ENCODE data around the gene COL23A1. TPM values are rescaled to one million over a fixed set of nuclear protein-coding genes. Genes with fewer than 3 reads are reported as not detected.

COL23A1 gene
- total RNA-seq, 2 donors from 2014 or later, result 0.17 to 0.19 TPM

GRCh38 chr5:178346607-178347334, 243.4 kb downstream of the COL23A1 start:
- Mint-ChIP-seq H3K27me3 (peaks cover 0 to 7% of the 10 kb centered on the region in 2 donors), H3K27ac (no peak overlapping the region), H3K4me1 (ENCODE audit: low read depth in 2 of 2) (no peaks in the 10 kb centered on the region), H3K36me3 (no peaks in the 10 kb centered on the region), H3K4me3 (no peak overlapping the region), H3K9me3 (no peaks in the 10 kb centered on the region)
- ATAC-seq (no peak), DNase-seq (ENCODE audit: low spot score) (peak; percentile 44)

- ATAC-seq (no peak), DNase-seq (ENCODE audit: low spot score) (no peak)
- Mint-ChIP-seq H3K4me1 (ENCODE audit: low read depth in 2 of 2) (no peaks in the 10 kb centered on the region), H3K4me3 (no peak overlapping the region), H3K36me3 (no peaks in the 10 kb centered on the region), H3K27me3 (peaks cover 0 to 7% of the 10 kb centered on the region in 2 donors), H3K9me3 (no peaks in the 10 kb centered on the region), H3K27ac (no peak overlapping the region)
Measured at GRCh38 chr5:178343306-178343705, 246.9 kb downstream of the COL23A1 start.

GRCh38 chr5:178341851-178342140, 248.4 kb downstream of the COL23A1 start:
- Mint-ChIP-seq H3K27me3 (peaks cover 0 to 7% of the 10 kb centered on the region in 2 donors), H3K27ac (no peak overlapping the region), H3K4me1 (ENCODE audit: low read depth in 2 of 2) (no peaks in the 10 kb centered on the region), H3K4me3 (no peak overlapping the region), H3K9me3 (no peaks in the 10 kb centered on the region), H3K36me3 (no peaks in the 10 kb centered on the region)
- ATAC-seq, result no peak
- no peak for DNase-seq (ENCODE audit: low spot score)

GRCh38 chr5:178341091-178341850, 248.9 kb downstream of the COL23A1 start:
- Mint-ChIP-seq H3K9me3 (no peaks in the 10 kb centered on the region), H3K4me1 (ENCODE audit: low read depth in 2 of 2) (no peaks in the 10 kb centered on the region), H3K27me3 (peaks cover 0 to 7% of the 10 kb centered on the region in 2 donors), H3K36me3 (no peaks in the 10 kb centered on the region), H3K27ac (no peak overlapping the region), H3K4me3 (no peak overlapping the region)
- ATAC-seq (no peak), DNase-seq (ENCODE audit: low spot score) (peak; percentile 57)

DNA sequence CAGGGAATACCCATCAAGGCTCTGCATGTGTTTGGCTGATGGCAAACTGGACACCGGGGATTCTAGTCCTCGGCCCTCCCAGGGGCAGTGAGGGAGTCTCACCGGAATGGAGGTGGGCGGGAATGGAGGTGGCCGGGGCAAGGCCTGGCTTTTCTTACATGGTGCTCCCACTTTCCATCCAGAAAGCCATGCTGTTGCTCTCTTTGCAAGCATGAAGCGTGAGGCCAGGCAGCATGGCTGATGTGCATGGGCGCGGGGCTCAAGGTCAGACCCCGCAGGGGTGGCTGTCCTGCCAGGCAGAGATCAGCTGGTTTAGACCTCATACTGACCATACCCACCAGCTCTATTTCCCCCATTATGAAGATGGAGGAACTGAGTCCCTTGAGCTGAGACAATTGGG, 249.6 kb downstream of the COL23A1 start:
- no peak for ATAC-seq

DNA sequence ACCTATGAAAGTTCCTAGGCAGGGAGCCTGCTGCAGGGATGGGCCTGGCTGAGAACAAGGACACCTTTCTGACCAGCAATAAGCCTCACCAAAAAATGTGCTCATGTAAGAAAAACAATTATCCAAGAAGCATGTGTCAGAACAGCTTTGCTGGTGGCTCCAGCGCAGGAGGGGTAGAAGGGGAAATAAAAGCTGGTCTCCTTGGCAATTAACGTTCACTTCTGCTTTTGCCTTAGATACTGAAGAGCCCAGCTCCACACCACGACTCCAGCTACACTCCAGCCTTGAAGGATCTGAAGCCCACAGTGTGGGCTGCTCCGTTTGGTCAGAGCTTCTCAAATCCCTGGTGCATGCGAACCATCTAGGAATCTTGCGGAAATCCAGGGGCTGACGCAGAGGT, 250.0 kb downstream of the COL23A1 start:
- no peak overlapping the region for H3K27ac Mint-ChIP-seq
- no peaks in the 10 kb centered on the region for H3K4me1 Mint-ChIP-seq (ENCODE audit: low read depth in 2 of 2)
- H3K36me3 Mint-ChIP-seq, result no peaks in the 10 kb centered on the region
- ATAC-seq (no peak), DNase-seq (ENCODE audit: low spot score) (no peak)
- H3K9me3 Mint-ChIP-seq, result no peaks in the 10 kb centered on the region
- H3K27me3 Mint-ChIP-seq, result peaks cover 0 to 7% of the 10 kb centered on the region in 2 donors
- H3K4me3 Mint-ChIP-seq, result no peak overlapping the region

More for the DNA sequence above, 249.6 kb downstream of the COL23A1 start:
- no peaks in the 10 kb centered on the region for H3K36me3 Mint-ChIP-seq
- no peaks in the 10 kb centered on the region for H3K9me3 Mint-ChIP-seq
- peaks cover 0 to 7% of the 10 kb centered on the region in 2 donors for H3K27me3 Mint-ChIP-seq
- H3K27ac Mint-ChIP-seq, result no peak overlapping the region
- no peak overlapping the region for H3K4me3 Mint-ChIP-seq
- no peaks in the 10 kb centered on the region for H3K4me1 Mint-ChIP-seq (ENCODE audit: low read depth in 2 of 2)
- peak; percentile 54 for DNase-seq (ENCODE audit: low spot score)

DNA sequence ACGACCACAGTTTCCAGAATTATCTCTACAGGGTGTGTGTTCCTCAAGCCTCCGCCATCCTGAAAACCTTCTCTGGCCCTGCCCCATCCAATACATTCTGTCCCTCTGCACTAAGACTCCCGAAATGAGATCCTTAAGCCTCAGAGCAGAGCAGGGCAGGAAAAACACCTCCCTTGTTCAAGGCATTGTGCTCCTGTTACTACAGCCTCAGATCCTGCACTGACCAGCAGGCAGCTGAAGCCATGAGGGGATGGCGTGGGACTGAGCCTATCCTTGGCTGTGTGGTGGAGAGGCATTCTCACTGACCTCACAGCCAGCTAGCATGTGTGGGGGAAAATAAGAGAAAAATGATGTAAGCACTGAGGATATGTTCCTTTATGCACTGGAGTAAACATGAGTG, 250.9 kb downstream of the COL23A1 start:
- H3K4me3 Mint-ChIP-seq, result no peak overlapping the region
- peak; percentile 31 for DNase-seq (ENCODE audit: low spot score)
- H3K27me3 Mint-ChIP-seq, result peaks cover 0 to 7% of the 10 kb centered on the region in 2 donors
- ATAC-seq, result no peak
- H3K27ac Mint-ChIP-seq, result no peak overlapping the region
- H3K36me3 Mint-ChIP-seq, result no peaks in the 10 kb centered on the region
- no peaks in the 10 kb centered on the region for H3K9me3 Mint-ChIP-seq
- no peaks in the 10 kb centered on the region for H3K4me1 Mint-ChIP-seq (ENCODE audit: low read depth in 2 of 2)

- peaks cover 0 to 7% of the 10 kb centered on the region in 2 donors for H3K27me3 Mint-ChIP-seq
- H3K4me1 Mint-ChIP-seq (ENCODE audit: low read depth in 2 of 2), result no peaks in the 10 kb centered on the region
- H3K9me3 Mint-ChIP-seq, result no peaks in the 10 kb centered on the region
- no peak overlapping the region for H3K27ac Mint-ChIP-seq
- no peak overlapping the region for H3K4me3 Mint-ChIP-seq
- peak; percentile 38 for DNase-seq (ENCODE audit: low spot score)
- no peak for ATAC-seq
- H3K36me3 Mint-ChIP-seq, result no peaks in the 10 kb centered on the region
Measured at GRCh38 chr5:178338750-178339144, 251.4 kb downstream of the COL23A1 start.

GRCh38 chr5:178338126-178338749, 252.0 kb downstream of the COL23A1 start:
- Mint-ChIP-seq H3K27me3 (peaks cover 0 to 6% of the 10 kb centered on the region in 2 donors), H3K4me1 (ENCODE audit: low read depth in 2 of 2) (no peaks in the 10 kb centered on the region)
- DNase-seq (ENCODE audit: low spot score), result peak; percentile 41

DNA sequence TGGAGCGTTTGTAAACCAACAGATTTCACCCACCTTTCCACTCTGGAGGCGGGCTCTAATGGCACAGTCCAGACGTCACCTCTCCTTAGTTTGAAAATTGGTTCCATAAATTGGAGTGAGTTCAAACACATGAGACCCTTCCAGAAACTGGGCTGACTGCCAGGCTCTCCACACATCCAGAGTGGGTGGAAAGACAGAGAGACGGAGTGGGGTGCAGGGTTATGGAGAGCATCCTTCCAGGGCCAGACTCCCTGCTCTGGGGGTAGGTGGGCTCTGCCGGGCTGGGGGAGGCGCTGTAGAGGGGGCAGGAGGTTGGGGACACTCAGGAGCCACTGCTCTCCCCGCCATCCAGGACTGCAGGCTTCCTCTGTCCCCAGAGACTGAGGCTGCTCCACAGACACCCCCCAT, 252.9 kb downstream of the COL23A1 start:
- no peaks in the 10 kb centered on the region for H3K9me3 Mint-ChIP-seq
- ATAC-seq, result no peak
- H3K27ac Mint-ChIP-seq, result no peak overlapping the region

More at GRCh38 chr5:178338126-178338749, 252.0 kb downstream of the COL23A1 start:
- ATAC-seq, result no peak
- Mint-ChIP-seq H3K9me3 (no peaks in the 10 kb centered on the region), H3K36me3 (no peaks in the 10 kb centered on the region), H3K27ac (no peak overlapping the region), H3K4me3 (no peak overlapping the region)

GRCh38 chr5:178336889-178337288, 253.3 kb downstream of the COL23A1 start:
- Mint-ChIP-seq H3K4me3 (no peak overlapping the region), H3K36me3 (no peaks in the 10 kb centered on the region), H3K4me1 (ENCODE audit: low read depth in 2 of 2) (no peaks in the 10 kb centered on the region), H3K27ac (no peak overlapping the region), H3K27me3 (no peaks in the 10 kb centered on the region), H3K9me3 (no peaks in the 10 kb centered on the region)
- ATAC-seq (no peak), DNase-seq (ENCODE audit: low spot score) (peak; percentile 45)

More for the DNA sequence above, 252.9 kb downstream of the COL23A1 start:
- Mint-ChIP-seq H3K4me3 (no peak overlapping the region), H3K36me3 (no peaks in the 10 kb centered on the region), H3K4me1 (ENCODE audit: low read depth in 2 of 2) (no peaks in the 10 kb centered on the region), H3K27me3 (no peaks in the 10 kb centered on the region)
- DNase-seq (ENCODE audit: low spot score), result no peak

- Mint-ChIP-seq H3K9me3 (no peaks in the 10 kb centered on the region), H3K27me3 (no peaks in the 10 kb centered on the region), H3K27ac (no peak overlapping the region), H3K4me3 (no peak overlapping the region), H3K36me3 (no peaks in the 10 kb centered on the region), H3K4me1 (ENCODE audit: low read depth in 2 of 2) (no peaks in the 10 kb centered on the region)
- ATAC-seq (no peak), DNase-seq (ENCODE audit: low spot score) (peak; percentile 23)
Measured at GRCh38 chr5:178335302-178336030, 254.7 kb downstream of the COL23A1 start.

- Mint-ChIP-seq H3K27ac (no peak overlapping the region), H3K27me3 (no peaks in the 10 kb centered on the region)
Measured at GRCh38 chr5:178334861-178335260, 255.3 kb downstream of the COL23A1 start.

More at GRCh38 chr5:178334861-178335260, 255.3 kb downstream of the COL23A1 start:
- no peak overlapping the region for H3K4me3 Mint-ChIP-seq
- H3K4me1 Mint-ChIP-seq (ENCODE audit: low read depth in 2 of 2), result no peaks in the 10 kb centered on the region
- ATAC-seq (no peak), DNase-seq (ENCODE audit: low spot score) (peak; percentile 31)
- H3K36me3 Mint-ChIP-seq, result no peaks in the 10 kb centered on the region
- H3K9me3 Mint-ChIP-seq, result no peaks in the 10 kb centered on the region
